Upper lobe of left lung (tissue), 4 donors: ENCODE data around the gene MOSPD2.

Experiments
- CTCF ChIP-seq, 6 experiments: fragments of 450-650 bp in 4 of 6; fragments of 200-600 bp in 2 of 6; sonication (generic) in 2 of 6; IDR thresholded peaks; one replicate each; pipeline ENCODE4 v1.5.1; 2016 to 2019; ENCODE audit warnings: antibody characterized with exemption in 6 of 6
- EP300 ChIP-seq, 4 donors: sonication (generic); formaldehyde crosslinking; IDR thresholded peaks; one replicate each; pipeline ENCODE4 v1.5.1; 2017; ENCODE audit warnings: antibody characterized with exemption in 4 of 4, control low read depth in 2 of 4
- POLR2A ChIP-seq, 4 donors: fragments of 450-650 bp; IDR thresholded peaks; one replicate each; pipeline ENCODE4 v1.5.1; 2016 to 2017; ENCODE audit warnings: antibody characterized with exemption in 4 of 4, mild to moderate bottlenecking in 2 of 4
- POLR2AphosphoS5 ChIP-seq, 2 donors: sonication (generic); formaldehyde crosslinking; IDR thresholded peaks; one replicate each; pipeline ENCODE4 v1.5.1; 2017; ENCODE audit warnings: antibody characterized with exemption in 2 of 2

GRCh38 chrX:14899607-14900006, 26.4 kb downstream of the MOSPD2 start:
- TF ChIP-seq POLR2A (IDR thresholded peaks at IDR 0.05) (no peak), CTCF (IDR thresholded peaks at IDR 0.05) (no peak), EP300 (IDR thresholded peaks at IDR 0.05) (no peak), POLR2AphosphoS5 (IDR thresholded peaks at IDR 0.05) (no peak)
